Right lobe of liver (tissue), 4 donors: Measurements from ENCODE around the gene ADAMTS16.

Source experiments
- CTCF ChIP-seq, 4 donors: fragments of 200-600 bp in 3 of 4; fragments of 450-650 bp in 1 of 4; IDR thresholded peaks; one replicate each; pipeline versions ENCODE4 v1.5.1 to v1.8.0; 2016 to 2022; ENCODE audit warnings: antibody characterized with exemption in 4 of 4, mild to moderate bottlenecking in 2 of 4
- POLR2A ChIP-seq: fragments of 450-650 bp; IDR thresholded peaks from one replicate; pipeline ENCODE4 v1.6.1; 2017; ENCODE audit warnings: antibody characterized with exemption, mild to moderate bottlenecking
- donor health status: DM: no; HTN: no; CAD: no.
- donor health status: DM: no; HTN: no; CAD: no.
- donor health status: DM: no; HTN: yes; CAD: no.

GRCh38 chr5:5360941-5361520, 220.9 kb downstream of the ADAMTS16 start:
- no peak for TF ChIP-seq CTCF (IDR thresholded peaks at IDR 0.05)
- TF ChIP-seq POLR2A, result no peak
